Left cardiac atrium (tissue), 4 donors: Measurements from ENCODE around the gene ZNF70. TPM values are rescaled to one million over a fixed set of nuclear protein-coding genes. Genes with fewer than 3 reads are reported as not detected.
"Not testable (repeated sequence)": the region's sequence is repeated elsewhere in the genome, so short reads cannot be mapped to it uniquely, and the experiment has no call there.

Experiments used
- ATAC-seq, 2 donors: fragments of 200-7000 bp; cut with Tn5 transposase; one replicate each; pipeline ENCODE4 v1.9.1; 2020; ENCODE audit warnings: mild to moderate bottlenecking in 2 of 2, moderate library complexity in 2 of 2
- DNase-seq: peaks from one replicate; pipeline ENCODE4 v3.0.0-alpha.2; 2020
- intact Hi-C, 2 donors: fragments of 100-400 bp; cut with DNase I; formaldehyde crosslinking; loops; one replicate each; pipeline versions ENCODE4 v1.14.1 to v1.15.1; 2022 to 2023
- total RNA-seq, 2 donors: library from RNA; stranded (reverse); fragmentation: NEBNext Ultra II Directional; extraction: Animal tissue kit (Norgen Biotek cat#: 25700); gene quantifications; one replicate each; pipeline ENCODE4 v1.2.1, GENCODE V29; 2021
- donor health status: DM: no; HTN: yes; CAD: no.
- donor health status: DM: no; HTN: yes; CAD: no; lungs with severe emphysema.
- donor health status: DM: yes; HTN: yes; CAD: no.
- donor health status: Dilated cardiomyopathy.

ZNF70 gene
- total RNA-seq, 2 donors from 2014 or later: 4.9 to 5.6 TPM

GRCh38 chr22:23742505-23743264 is 8.2 kb downstream of the ZNF70 start:
- intact Hi-C loops: no loop called here
- DNase-seq (no peak), ATAC-seq (peak; percentile 71 to 85)

- DNase-seq (no peak), ATAC-seq (no peak)
- intact Hi-C loops: no loop called here
These were observed 13.2 kb downstream of the ZNF70 start for GRCh38 chr22:23737696-23738095.

GRCh38 chr22:23728108-23728507 is 22.8 kb downstream of the ZNF70 start:
- ATAC-seq, DNase-seq, intact Hi-C loops: not testable (repeated sequence)

GRCh38 chr22:23722724-23723123 is 28.2 kb downstream of the ZNF70 start:
- DNase-seq (no peak), ATAC-seq (no peak)
- intact Hi-C loops: no loop called here

- intact Hi-C loops: no loop called here
- no peak for DNase-seq
- no peak for ATAC-seq
These were observed 28.8 kb downstream of the ZNF70 start for GRCh38 chr22:23722160-23722559.

GRCh38 chr22:23720855-23721254 is 30.1 kb downstream of the ZNF70 start:
- DNase-seq: no peak
- intact Hi-C loops: no loop called here
- no peak for ATAC-seq

- DNase-seq (no peak), ATAC-seq (no peak)
- intact Hi-C loops: no loop called here
These were observed 32.3 kb downstream of the ZNF70 start for GRCh38 chr22:23718371-23719165.

- intact Hi-C loops: no loop called here
- ATAC-seq (peak; percentile 97 to 98), DNase-seq (peak; percentile 88)
These were observed 33.8 kb downstream of the ZNF70 start for GRCh38 chr22:23716811-23717801.

- intact Hi-C loops: no loop called here
- no peak for DNase-seq
- ATAC-seq: peak in 1 of 2 donors; percentile 12
These were observed 35.0 kb downstream of the ZNF70 start for GRCh38 chr22:23715806-23716375.

- ATAC-seq (no peak), DNase-seq (no peak)
- intact Hi-C loops: no loop called here
These were observed 36.0 kb downstream of the ZNF70 start for GRCh38 chr22:23714596-23715578.

- ATAC-seq: no peak
- intact Hi-C loops: no loop called here
These were observed 37.0 kb downstream of the ZNF70 start for GRCh38 chr22:23713696-23714595.

GRCh38 chr22:23712256-23712655 is 38.7 kb downstream of the ZNF70 start:
- intact Hi-C loops: no loop called here
- DNase-seq: no peak
- no peak for ATAC-seq

More at GRCh38 chr22:23713696-23714595, 37.0 kb downstream of the ZNF70 start:
- no peak for DNase-seq

GRCh38 chr22:23709107-23709506 is 41.8 kb downstream of the ZNF70 start:
- intact Hi-C loops: no loop called here
- no peak for DNase-seq
- ATAC-seq: no peak

- DNase-seq: no peak
- intact Hi-C loops: no loop called here
- no peak for ATAC-seq
These were observed 42.6 kb downstream of the ZNF70 start for GRCh38 chr22:23708270-23708669.

GRCh38 chr22:23705358-23705757 is 45.6 kb downstream of the ZNF70 start:
- ATAC-seq (no peak), DNase-seq (no peak)
- intact Hi-C loops: no loop called here

- no peak for DNase-seq
- no peak for ATAC-seq
- intact Hi-C loops: no loop called here
These were observed 46.1 kb downstream of the ZNF70 start for GRCh38 chr22:23704829-23705228.

GRCh38 chr22:23704062-23704461 is 46.9 kb downstream of the ZNF70 start:
- DNase-seq (no peak), ATAC-seq (no peak)
- intact Hi-C loops: no loop called here
